ENCODE results near the gene NINL. TPM values are rescaled to one million over a fixed set of nuclear protein-coding genes. Genes with fewer than 3 reads are reported as not detected.

Gene NINL
- total RNA-seq, 1 experiment from 2014 or later: 13.6 TPM

DNA sequence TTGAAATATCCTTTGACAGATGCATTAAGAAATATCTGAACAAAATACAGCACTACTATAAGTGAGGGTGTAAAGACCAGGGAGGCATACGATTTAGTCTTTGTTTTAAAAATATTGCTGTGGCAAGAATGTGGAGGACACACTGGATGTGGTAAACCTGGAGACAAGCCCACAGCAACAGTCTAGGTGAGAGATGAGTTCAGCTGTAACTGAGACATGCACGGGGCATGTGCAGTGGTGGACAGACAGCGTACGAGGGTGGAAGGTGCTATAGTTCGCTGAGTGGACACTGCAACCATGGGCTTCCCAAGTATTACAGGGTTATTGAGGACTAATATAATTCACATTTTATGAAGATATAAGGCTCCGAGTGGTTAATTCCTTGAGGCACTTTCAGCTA is 36.7 kb upstream of the NINL start:
- Histone ChIP-seq H3K36me3 (ENCODE audit: control insufficient read depth, insufficient read depth, low read length) (no peaks in the 10 kb centered on the region), H3K27me3 (replicated peaks; ENCODE audit: control insufficient read depth, insufficient read depth, low read length) (no peaks in the 10 kb centered on the region), H3K4me1 (peaks cover 8% of the 10 kb centered on the region; the same call in 1 of the 2 replicates), H3K4me3 (ENCODE audit: low read depth, low read length) (peak overlapping the region; percentile 100), H3K9me3 (no peaks in the 10 kb centered on the region)
- H3K9me3 Mint-ChIP-seq (ENCODE audit: unreplicated experiment): peaks cover 10% of the 10 kb centered on the region
- no peak for TF ChIP-seq CTCF (IDR thresholded peaks at IDR 0.05; ENCODE audit: insufficient read depth in 1 of 2, low read depth in 1 of 2, low read length in 1 of 2, severe bottlenecking in 1 of 2, unreplicated experiment in 1 of 2)
- H3K27me3 Mint-ChIP-seq (ENCODE audit: insufficient read depth, unreplicated experiment): no peaks in the 10 kb centered on the region
- no TSS peak for BruUV-seq (replicated peaks)
- CTCF ChIA-PET: no interaction called here
- DNase-seq: no peak
- H3K27ac Mint-ChIP-seq (ENCODE audit: unreplicated experiment): peak overlapping the region; percentile 96
- peaks cover 17% of the 10 kb centered on the region for H3K4me1 Mint-ChIP-seq (ENCODE audit: low read depth, unreplicated experiment)
- POLR2A ChIA-PET: no interaction called here
- H3K4me3 Mint-ChIP-seq (ENCODE audit: unreplicated experiment): peak overlapping the region; percentile 83
- peaks cover 20% of the 10 kb centered on the region for H3K36me3 Mint-ChIP-seq (ENCODE audit: insufficient read depth, unreplicated experiment)
- intact Hi-C loops (cut with micrococcal nuclease; ENCODE audit: unreplicated experiment): loop anchor here (2.0 kb wide), 2 partner anchors 71 to 151 kb away; no protein-coding TSS in a partner anchor

- H3K4me1 Mint-ChIP-seq (ENCODE audit: low read depth, unreplicated experiment): peaks cover 17% of the 10 kb centered on the region
- H3K27me3 Mint-ChIP-seq (ENCODE audit: insufficient read depth, unreplicated experiment): no peaks in the 10 kb centered on the region
- no peak overlapping the region for H3K4me3 Mint-ChIP-seq (ENCODE audit: unreplicated experiment)
- H3K36me3 ChIP-seq (ENCODE audit: control insufficient read depth, insufficient read depth, low read length): no peaks in the 10 kb centered on the region
- ChIA-PET CTCF (no interaction called here), POLR2A (no interaction called here)
- peaks cover 15% of the 10 kb centered on the region for H3K36me3 Mint-ChIP-seq (ENCODE audit: insufficient read depth, unreplicated experiment)
- BruUV-seq (replicated peaks): no TSS peak
- no peak overlapping the region for H3K4me3 ChIP-seq (ENCODE audit: low read depth, low read length)
- no peak for TF ChIP-seq CTCF (IDR thresholded peaks at IDR 0.05; ENCODE audit: insufficient read depth in 1 of 2, low read depth in 1 of 2, low read length in 1 of 2, severe bottlenecking in 1 of 2, unreplicated experiment in 1 of 2)
- DNase-seq: no peak
- H3K27ac Mint-ChIP-seq (ENCODE audit: unreplicated experiment): no peak overlapping the region
- no peaks in the 10 kb centered on the region for H3K9me3 Mint-ChIP-seq (ENCODE audit: unreplicated experiment)
- H3K9me3 ChIP-seq: no peaks in the 10 kb centered on the region
- no peaks in the 10 kb centered on the region; the same call in 1 of the 2 replicates for H3K4me1 ChIP-seq
- intact Hi-C loops (cut with micrococcal nuclease; ENCODE audit: unreplicated experiment): no loop called here
- no peaks in the 10 kb centered on the region for H3K27me3 ChIP-seq (replicated peaks; ENCODE audit: control insufficient read depth, insufficient read depth, low read length)
Measured at GRCh38 chr20:25619514-25619913, 34.2 kb upstream of the NINL start.

DNA sequence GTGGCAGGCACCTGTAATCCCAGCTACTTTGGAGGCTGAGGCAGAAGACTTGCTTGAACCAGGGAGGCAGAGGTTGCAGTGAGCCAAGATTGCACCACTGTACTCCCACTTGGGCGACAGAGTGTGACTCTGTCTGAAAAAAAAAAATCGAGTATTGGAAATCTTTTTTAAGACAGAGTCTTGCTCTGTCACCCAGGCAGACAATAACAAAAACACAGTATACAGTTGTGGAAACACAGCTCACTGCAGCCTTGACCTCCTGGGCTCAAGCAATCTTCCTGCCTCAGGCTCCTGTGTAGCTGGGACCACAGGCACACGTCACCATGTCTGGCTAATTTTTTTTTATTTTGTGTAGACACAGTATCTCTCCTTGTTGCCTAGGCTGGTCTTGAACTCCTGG is 23.4 kb upstream of the NINL start:
- no peak overlapping the region for H3K27ac Mint-ChIP-seq (ENCODE audit: unreplicated experiment)
- peaks cover 21% of the 10 kb centered on the region for H3K36me3 Mint-ChIP-seq (ENCODE audit: insufficient read depth, unreplicated experiment)
- H3K4me1 Mint-ChIP-seq (ENCODE audit: low read depth, unreplicated experiment): no peaks in the 10 kb centered on the region
- H3K4me3 ChIP-seq (ENCODE audit: low read depth, low read length): no peak overlapping the region
- H3K4me3 Mint-ChIP-seq (ENCODE audit: unreplicated experiment): no peak overlapping the region
- H3K9me3 ChIP-seq: no peaks in the 10 kb centered on the region
- no peak for TF ChIP-seq CTCF (IDR thresholded peaks at IDR 0.05; ENCODE audit: insufficient read depth in 1 of 2, low read depth in 1 of 2, low read length in 1 of 2, severe bottlenecking in 1 of 2, unreplicated experiment in 1 of 2)
- CTCF ChIA-PET: no interaction called here
- H3K9me3 Mint-ChIP-seq (ENCODE audit: unreplicated experiment): no peaks in the 10 kb centered on the region
- H3K27me3 ChIP-seq (replicated peaks; ENCODE audit: control insufficient read depth, insufficient read depth, low read length): no peaks in the 10 kb centered on the region
- H3K27me3 Mint-ChIP-seq (ENCODE audit: insufficient read depth, unreplicated experiment): no peaks in the 10 kb centered on the region
- BruUV-seq (replicated peaks): no TSS peak
- DNase-seq: no peak
- POLR2A ChIA-PET: no interaction called here
- peaks cover 1% of the 10 kb centered on the region; the same call in 1 of the 2 replicates for H3K36me3 ChIP-seq (ENCODE audit: control insufficient read depth, insufficient read depth, low read length)
- no peaks in the 10 kb centered on the region for H3K4me1 ChIP-seq
- intact Hi-C loops (cut with micrococcal nuclease; ENCODE audit: unreplicated experiment): no loop called here
